Activated B cell treated with CpG ODN at 0.5 μM for 24 hours (primary cell): ENCODE measurements around the gene ADGRG6. TPM values are rescaled to one million over a fixed set of nuclear protein-coding genes. Genes with fewer than 3 reads are reported as not detected.

Source experiments
- ATAC-seq: fragments of 200-7000 bp; cut with Tn5 transposase; one replicate; pipeline ENCODE4 v1.10.0; 2021; ENCODE audit warnings: low read depth, mild to moderate bottlenecking, moderate library complexity
- CTCF ChIA-PET: fragments of 350-600 bp; sonication (Branson Sonifier 250); formaldehyde crosslinking; loops from one replicate; lab custom pipeline; 2021; ENCODE audit warnings: antibody characterized with exemption; lab: Charles Lee
- POLR2A ChIA-PET: fragments of 350-600 bp; sonication (Branson Sonifier 250); formaldehyde crosslinking; loops from one replicate; lab custom pipeline; 2021; ENCODE audit warnings: antibody characterized with exemption; lab: Charles Lee
- DNase-seq: peaks from one replicate; pipeline ENCODE4 v3.0.0; 2022
- H3K27ac Mint-ChIP-seq: one replicate; pipeline ENCODE4 v1.8.0; 2020; ENCODE audit warnings: mixed read lengths
- H3K27me3 Mint-ChIP-seq: one replicate; pipeline ENCODE4 v1.8.0; 2021; ENCODE audit warnings: mixed read lengths
- H3K36me3 Mint-ChIP-seq: one replicate; pipeline ENCODE4 v1.8.0; 2021; ENCODE audit warnings: low read depth, mixed read lengths
- H3K4me1 Mint-ChIP-seq: one replicate; pipeline ENCODE4 v1.8.0; 2021; ENCODE audit warnings: mixed read lengths
- H3K4me3 Mint-ChIP-seq: one replicate; pipeline ENCODE4 v1.8.0; 2020; ENCODE audit warnings: mild to moderate bottlenecking, mixed read lengths
- H3K9me3 Mint-ChIP-seq: one replicate; pipeline ENCODE4 v1.8.0; 2020; ENCODE audit warnings: mixed read lengths
- CTCF ChIP-seq: fragments of 200-600 bp; IDR thresholded peaks from one replicate; pipeline ENCODE4 v1.8.0; 2022; ENCODE audit warnings: antibody characterized with exemption, mild to moderate bottlenecking
- intact Hi-C: fragments of 100-400 bp; cut with micrococcal nuclease; formaldehyde crosslinking; loops from one replicate; pipeline ENCODE4 v1.15.1; 2024
- total RNA-seq: library from RNA; stranded (reverse); gene quantifications from 2 replicates; pipeline ENCODE4 v1.2.3, GENCODE V29; 2022

The ADGRG6 gene
- total RNA-seq, 1 donor from 2014 or later, result not detected

- CTCF ChIA-PET, result no interaction called here
- ATAC-seq (no peak), DNase-seq (no peak)
- TF ChIP-seq CTCF, result no peak
- H3K9me3 Mint-ChIP-seq, result no peaks in the 10 kb centered on the region
- H3K4me1 Mint-ChIP-seq, result no peaks in the 10 kb centered on the region
- H3K27ac Mint-ChIP-seq, result no peak overlapping the region
- no peak overlapping the region for H3K4me3 Mint-ChIP-seq
- H3K36me3 Mint-ChIP-seq, result no peaks in the 10 kb centered on the region
- intact Hi-C loops, result no loop called here
- POLR2A ChIA-PET, result no interaction called here
- H3K27me3 Mint-ChIP-seq, result peaks cover 5% of the 10 kb centered on the region
These were observed 27.2 kb upstream of the ADGRG6 start for GRCh38 chr6:142274656-142275055.

- DNase-seq (no peak), ATAC-seq (no peak)
- no peak for TF ChIP-seq CTCF
- H3K4me3 Mint-ChIP-seq, result no peak overlapping the region
- POLR2A ChIA-PET, result no interaction called here
- no peak overlapping the region for H3K27ac Mint-ChIP-seq
- intact Hi-C loops, result no loop called here
- no peaks in the 10 kb centered on the region for H3K9me3 Mint-ChIP-seq
- CTCF ChIA-PET, result no interaction called here
- H3K4me1 Mint-ChIP-seq, result no peaks in the 10 kb centered on the region
- H3K27me3 Mint-ChIP-seq, result peaks cover 5% of the 10 kb centered on the region
- H3K36me3 Mint-ChIP-seq, result no peaks in the 10 kb centered on the region
These were observed 26.4 kb upstream of the ADGRG6 start for GRCh38 chr6:142275236-142276006.

GRCh38 chr6:142276256-142276655 is 25.6 kb upstream of the ADGRG6 start:
- ChIA-PET CTCF (no interaction called here), POLR2A (no interaction called here)
- Mint-ChIP-seq H3K27me3 (peaks cover 3% of the 10 kb centered on the region), H3K4me1 (no peaks in the 10 kb centered on the region), H3K4me3 (no peak overlapping the region), H3K27ac (no peak overlapping the region), H3K9me3 (peaks cover 5% of the 10 kb centered on the region), H3K36me3 (no peaks in the 10 kb centered on the region)
- intact Hi-C loops, result no loop called here
- TF ChIP-seq CTCF, result no peak
- DNase-seq (no peak), ATAC-seq (no peak)

GRCh38 chr6:142279350-142280180 is 22.2 kb upstream of the ADGRG6 start:
- ATAC-seq (no peak), DNase-seq (no peak)
- H3K4me3 Mint-ChIP-seq, result no peak overlapping the region
- H3K27me3 Mint-ChIP-seq, result no peaks in the 10 kb centered on the region
- intact Hi-C loops, result no loop called here
- peaks cover 9% of the 10 kb centered on the region for H3K9me3 Mint-ChIP-seq
- no peaks in the 10 kb centered on the region for H3K4me1 Mint-ChIP-seq
- no peaks in the 10 kb centered on the region for H3K36me3 Mint-ChIP-seq
- CTCF ChIA-PET, result no interaction called here
- no peak for TF ChIP-seq CTCF
- H3K27ac Mint-ChIP-seq, result no peak overlapping the region
- POLR2A ChIA-PET, result no interaction called here

- ATAC-seq (no peak), DNase-seq (no peak)
- Mint-ChIP-seq H3K4me1 (no peaks in the 10 kb centered on the region), H3K9me3 (peaks cover 9% of the 10 kb centered on the region), H3K4me3 (no peak overlapping the region), H3K27ac (no peak overlapping the region), H3K36me3 (no peaks in the 10 kb centered on the region), H3K27me3 (no peaks in the 10 kb centered on the region)
- intact Hi-C loops, result no loop called here
- CTCF ChIA-PET, result no interaction called here
- TF ChIP-seq CTCF, result no peak
- POLR2A ChIA-PET, result no interaction called here
These were observed 21.5 kb upstream of the ADGRG6 start for GRCh38 chr6:142280265-142280664.
